BJ (cell line): ENCODE measurements around the gene HIVEP3. TPM values are rescaled to one million over a fixed set of nuclear protein-coding genes. Genes with fewer than 3 reads are reported as not detected.

Source experiments
- CTCF ChIA-PET: fragments of 350-600 bp; formaldehyde crosslinking; extraction: SDS; loops from one replicate; lab custom pipeline; 2021; ENCODE audit warnings: antibody characterized with exemption, inconsistent platforms; lab: Yijun Ruan, JAX
- POLR2A ChIA-PET: fragments of 300-600 bp; sonication (Branson Sonifier 250); formaldehyde crosslinking; extraction: SDS; loops from one replicate; lab custom pipeline; 2021; ENCODE audit warnings: antibody characterized with exemption; lab: Charles Lee
- DNase-seq: peaks from one replicate; pipeline ENCODE4 v3.0.0-alpha.2; 2011; ENCODE audit warnings: low read depth
- H3K27me3 ChIP-seq: 2 replicates; pipeline ENCODE4 v1.6.0; 2011; ENCODE audit warnings: low read length; ENCODE audit not compliant: control insufficient read depth, insufficient read depth
- H3K36me3 ChIP-seq: 2 replicates; pipeline ENCODE4 v1.5.1; 2011; ENCODE audit warnings: low read length; ENCODE audit not compliant: control insufficient read depth, insufficient read depth
- H3K4me3 ChIP-seq: 2 replicates; pipeline ENCODE4 v1.5.1; 2011; ENCODE audit warnings: low read depth, mild to moderate bottlenecking, control low read depth, low read length
- polyA plus RNA-seq: library from polyadenylated mRNA; depleted of rRNA; stranded (reverse); fragments of >200 nt; gene quantifications from 2 replicates; pipeline ENCODE4 v1.2.3, GENCODE V29; 2011
- TF ChIP-seq, protein P1 (sequence below): IDR thresholded peaks from 2 replicates; pipeline ENCODE4 v1.5.1; 2011; ENCODE audit warnings: low read depth, mild to moderate bottlenecking, control low read depth, inconsistent platforms, low read length, moderate library complexity; ENCODE audit not compliant: insufficient read depth

HIVEP3 gene
- polyA plus RNA-seq, 1 experiment = 4.0 TPM

DNA sequence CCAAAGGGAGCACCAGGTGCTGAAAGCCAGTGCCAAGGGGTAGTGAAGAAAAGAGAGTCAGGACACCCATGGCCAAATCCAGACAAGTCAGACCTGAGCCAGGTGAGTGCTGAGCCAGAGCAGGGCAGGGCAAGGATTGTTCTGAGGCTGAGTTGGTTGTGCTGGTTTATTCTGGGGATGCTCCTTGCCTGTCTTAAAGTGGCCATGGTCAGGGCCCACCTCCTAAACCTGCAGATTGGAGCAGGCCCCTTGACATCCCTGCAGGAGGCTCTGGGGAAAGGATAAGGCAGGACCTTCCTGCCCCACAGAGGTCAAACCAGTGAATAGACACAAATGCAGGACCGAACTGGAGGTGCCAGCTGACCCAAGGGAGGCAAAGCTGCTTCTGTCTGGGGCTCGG is 138.4 kb downstream of the HIVEP3 start:
- Histone ChIP-seq H3K4me3 (no peak overlapping the region), H3K36me3 (no peaks in the 10 kb centered on the region), H3K27me3 (no peaks in the 10 kb centered on the region)
- ChIA-PET CTCF (no interaction called here), POLR2A (no interaction called here)
- TF ChIP-seq, protein P1, sequence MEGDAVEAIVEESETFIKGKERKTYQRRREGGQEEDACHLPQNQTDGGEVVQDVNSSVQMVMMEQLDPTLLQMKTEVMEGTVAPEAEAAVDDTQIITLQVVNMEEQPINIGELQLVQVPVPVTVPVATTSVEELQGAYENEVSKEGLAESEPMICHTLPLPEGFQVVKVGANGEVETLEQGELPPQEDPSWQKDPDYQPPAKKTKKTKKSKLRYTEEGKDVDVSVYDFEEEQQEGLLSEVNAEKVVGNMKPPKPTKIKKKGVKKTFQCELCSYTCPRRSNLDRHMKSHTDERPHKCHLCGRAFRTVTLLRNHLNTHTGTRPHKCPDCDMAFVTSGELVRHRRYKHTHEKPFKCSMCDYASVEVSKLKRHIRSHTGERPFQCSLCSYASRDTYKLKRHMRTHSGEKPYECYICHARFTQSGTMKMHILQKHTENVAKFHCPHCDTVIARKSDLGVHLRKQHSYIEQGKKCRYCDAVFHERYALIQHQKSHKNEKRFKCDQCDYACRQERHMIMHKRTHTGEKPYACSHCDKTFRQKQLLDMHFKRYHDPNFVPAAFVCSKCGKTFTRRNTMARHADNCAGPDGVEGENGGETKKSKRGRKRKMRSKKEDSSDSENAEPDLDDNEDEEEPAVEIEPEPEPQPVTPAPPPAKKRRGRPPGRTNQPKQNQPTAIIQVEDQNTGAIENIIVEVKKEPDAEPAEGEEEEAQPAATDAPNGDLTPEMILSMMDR = no peak
- no peak for DNase-seq

DNA sequence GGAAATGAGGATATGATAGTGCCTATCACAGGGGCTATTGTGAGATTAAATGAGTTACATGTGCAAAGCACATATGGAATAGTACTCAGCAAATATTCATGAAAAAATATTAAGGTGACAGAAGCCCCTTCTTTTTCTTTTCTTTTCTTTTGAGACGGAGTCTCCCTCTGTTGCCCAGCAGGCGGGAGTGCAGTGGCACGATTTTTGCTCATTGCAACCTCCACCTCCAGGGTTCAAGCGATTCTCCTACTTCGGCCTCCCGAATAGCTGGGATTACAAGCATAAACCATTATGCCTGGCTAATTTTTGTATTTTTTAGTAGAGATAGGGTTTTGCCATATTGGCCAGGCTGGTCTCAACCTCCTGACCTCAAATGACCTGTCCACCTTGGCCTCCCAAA is 139.4 kb downstream of the HIVEP3 start:
- no peak for DNase-seq
- ChIA-PET POLR2A (no interaction called here), CTCF (no interaction called here)
- TF ChIP-seq, protein P1 = no peak
- Histone ChIP-seq H3K27me3 (no peaks in the 10 kb centered on the region), H3K4me3 (no peak overlapping the region), H3K36me3 (no peaks in the 10 kb centered on the region)

- TF ChIP-seq, protein P1 = no peak
- H3K4me3 ChIP-seq = no peak overlapping the region
- no peak for DNase-seq
- no peaks in the 10 kb centered on the region for H3K36me3 ChIP-seq
- no peaks in the 10 kb centered on the region for H3K27me3 ChIP-seq
- POLR2A ChIA-PET = no interaction called here
- CTCF ChIA-PET = no interaction called here
Observed at GRCh38 chr1:41777695-41778094, 141.0 kb downstream of the HIVEP3 start.

- Histone ChIP-seq H3K27me3 (no peaks in the 10 kb centered on the region), H3K4me3 (no peak overlapping the region), H3K36me3 (no peaks in the 10 kb centered on the region)
- POLR2A ChIA-PET = no interaction called here
- CTCF ChIA-PET = no interaction called here
- TF ChIP-seq, protein P1 = no peak
- no peak for DNase-seq
Observed at GRCh38 chr1:41776891-41777441, 141.8 kb downstream of the HIVEP3 start.

GRCh38 chr1:41775956-41776585 is 142.7 kb downstream of the HIVEP3 start:
- DNase-seq = no peak
- Histone ChIP-seq H3K4me3 (no peak overlapping the region), H3K27me3 (no peaks in the 10 kb centered on the region), H3K36me3 (no peaks in the 10 kb centered on the region)
- TF ChIP-seq, protein P1 = no peak
- POLR2A ChIA-PET = no interaction called here
- CTCF ChIA-PET = no interaction called here
